H1 (cell line): ENCODE data around the gene SNX19. TPM values are rescaled to one million over a fixed set of nuclear protein-coding genes. Genes with fewer than 3 reads are reported as not detected.

Experiments used
- CTCF ChIA-PET: fragments of 300-600 bp; sonication (Branson Sonifier 250); formaldehyde crosslinking; loops from one replicate; lab custom pipeline; 2021; ENCODE audit not compliant: partially characterized antibody; lab: Charles Lee
- POLR2A ChIA-PET: fragments of 300-600 bp; sonication (Branson Sonifier 250); formaldehyde crosslinking; loops from one replicate; lab custom pipeline; 2021; ENCODE audit warnings: inconsistent platforms; ENCODE audit not compliant: partially characterized antibody; lab: Charles Lee
- DNase-seq, 2 experiments: peaks; one replicate each; pipeline versions ENCODE4 v3.0.0 to v3.0.0-alpha.2; 2010 to 2022; ENCODE audit warnings: low spot score in 2 of 2, low read depth in 1 of 2, mixed read lengths in 1 of 2
- FAIRE-seq: peaks from 2 replicates; lab custom pipeline; 2011; peaks lifted over from hg19 to GRCh38; lab: Jason Lieb, UNC
- H2AFZ ChIP-seq: 2 replicates; pipeline ENCODE4 v1.8.1; 2012; ENCODE audit warnings: low read length, inconsistent platforms
- H2AK5ac ChIP-seq: 2 replicates; pipeline ENCODE4 v1.6.1; 2013; ENCODE audit warnings: low read depth, low read length
- H2BK120ac ChIP-seq: replicated peaks from 2 replicates; pipeline ENCODE3; 2013; ENCODE audit warnings: low read depth, low read length, inconsistent platforms
- H2BK12ac ChIP-seq: 2 replicates; pipeline ENCODE4 v1.6.1; 2013; ENCODE audit warnings: low read depth, low read length
- H2BK15ac ChIP-seq: 2 replicates; pipeline ENCODE4 v1.6.1; 2013; ENCODE audit warnings: low read length
- H2BK20ac ChIP-seq: 2 replicates; pipeline ENCODE4 v1.6.1; 2013; ENCODE audit warnings: low read length
- H2BK5ac ChIP-seq: 2 replicates; pipeline ENCODE4 v1.6.1; 2013; ENCODE audit warnings: low read depth, low read length
- H3K14ac ChIP-seq: 2 replicates; pipeline ENCODE4 v1.6.1; 2013; ENCODE audit warnings: inconsistent platforms; ENCODE audit not compliant: insufficient read length
- H3K18ac ChIP-seq: 2 replicates; pipeline ENCODE4 v1.6.1; 2013; ENCODE audit warnings: low read length; ENCODE audit errors: extremely low read depth
- H3K23ac ChIP-seq: 2 replicates; pipeline ENCODE4 v1.6.1; 2013; ENCODE audit warnings: inconsistent platforms; ENCODE audit not compliant: insufficient read length
- H3K23me2 ChIP-seq: 2 replicates; pipeline ENCODE4 v1.6.1; 2013; ENCODE audit warnings: low read depth, low read length
- H3K27ac ChIP-seq: 2 replicates; pipeline ENCODE4 v1.6.1; 2011; ENCODE audit warnings: low read depth, low read length, inconsistent platforms
- H3K27me3 ChIP-seq, 4 experiments: replicated peaks in 1 of 4; 1 replicate in 1 of 4; 2 replicates in 3 of 4; pipeline versions ENCODE4 v1.6.1 to v1.8.1; 2011 to 2013; ENCODE audit warnings: low read length in 3 of 4, mild to moderate bottlenecking in 3 of 4, inconsistent platforms in 2 of 4, mixed read lengths in 2 of 4, moderate library complexity in 1 of 4; ENCODE audit not compliant: control insufficient read depth in 3 of 4, insufficient read depth in 3 of 4; ENCODE audit errors: extremely low read depth in 1 of 4
- H3K36me3 ChIP-seq, 4 experiments: 2 replicates each; pipeline versions ENCODE4 v1.6.1 to v1.8.1; 2011 to 2013; ENCODE audit warnings: mild to moderate bottlenecking in 4 of 4, low read length in 3 of 4, moderate library complexity in 2 of 4, control low read depth in 1 of 4, inconsistent platforms in 1 of 4; ENCODE audit not compliant: insufficient read depth in 4 of 4, control insufficient read depth in 2 of 4
- H3K4ac ChIP-seq: replicated peaks from 2 replicates; pipeline ENCODE3; 2013; ENCODE audit warnings: low read length, low read depth, mixed read lengths, inconsistent platforms; ENCODE audit not compliant: insufficient read length
- H3K4me1 ChIP-seq, 4 experiments: replicated peaks in 1 of 4; 1 replicate in 1 of 4; 2 replicates in 3 of 4; pipeline versions ENCODE4 v1.6.1 to v1.8.1; 2011 to 2013; ENCODE audit warnings: low read length in 3 of 4, inconsistent platforms in 2 of 4, mixed read lengths in 1 of 4; ENCODE audit not compliant: insufficient read depth in 4 of 4, control insufficient read depth in 3 of 4
- H3K4me2 ChIP-seq, 2 experiments: 2 replicates each; pipeline versions ENCODE4 v1.6.1 to v1.8.1; 2011 to 2013; ENCODE audit warnings: low read depth in 2 of 2, low read length in 2 of 2, control low read depth in 1 of 2, inconsistent platforms in 1 of 2, mild to moderate bottlenecking in 1 of 2; ENCODE audit not compliant: insufficient read depth in 1 of 2
- H3K4me3 ChIP-seq, 4 experiments: fragments of 200-600, 300-600 bp in 1 of 4; sonication (generic), shearing (Covaris generic), sonication (Bioruptor Twin) in 1 of 4; 2 replicates each; pipeline versions ENCODE4 v1.5.1 to v1.8.1; 2011 to 2016; ENCODE audit warnings: low read length in 4 of 4, low read depth in 3 of 4, control low read depth in 2 of 4, inconsistent platforms in 2 of 4, mild to moderate bottlenecking in 2 of 4, mixed read lengths in 1 of 4, moderate library complexity in 1 of 4; ENCODE audit not compliant: insufficient read depth in 2 of 4; ENCODE audit errors: extremely low read depth in 1 of 4
- H3K56ac ChIP-seq: replicated peaks from 2 replicates; pipeline ENCODE3; 2013; ENCODE audit warnings: low read depth, mild to moderate bottlenecking, mixed read lengths, low read length, inconsistent platforms; ENCODE audit not compliant: insufficient read length
- H3K79me1 ChIP-seq: 2 replicates; pipeline ENCODE4 v1.6.1; 2013; ENCODE audit warnings: low read depth, low read length, control low read depth
- H3K79me2 ChIP-seq, 2 experiments: 2 replicates each; pipeline versions ENCODE4 v1.6.1 to v1.8.1; 2012 to 2013; ENCODE audit warnings: low read length in 2 of 2, mild to moderate bottlenecking in 2 of 2, inconsistent platforms in 1 of 2; ENCODE audit not compliant: insufficient read depth in 2 of 2, control insufficient read depth in 1 of 2
- H3K9ac ChIP-seq, 4 experiments: replicated peaks in 1 of 4; 1 replicate in 1 of 4; 2 replicates in 3 of 4; pipeline versions ENCODE4 v1.6.1 to v1.8.1; 2011 to 2013; ENCODE audit warnings: low read depth in 3 of 4, low read length in 3 of 4, control low read depth in 2 of 4, mild to moderate bottlenecking in 2 of 4, moderate library complexity in 2 of 4, inconsistent platforms in 1 of 4; ENCODE audit errors: extremely low read depth in 1 of 4
- H3K9me3 ChIP-seq, 2 experiments: 2 replicates each; pipeline versions ENCODE4 v1.6.1 to v1.8.1; 2012 to 2013; ENCODE audit warnings: mild to moderate bottlenecking in 2 of 2, moderate library complexity in 2 of 2, control low read depth in 1 of 2, inconsistent platforms in 1 of 2, low read depth in 1 of 2, low read length in 1 of 2, mixed read lengths in 1 of 2; ENCODE audit not compliant: insufficient read depth in 2 of 2
- H4K20me1 ChIP-seq, 2 experiments: replicated peaks in 1 of 2; 2 replicates each; pipeline versions ENCODE3 to v1.8.1; 2011 to 2013; ENCODE audit warnings: inconsistent platforms in 2 of 2, low read length in 2 of 2, mild to moderate bottlenecking in 1 of 2; ENCODE audit not compliant: insufficient read depth in 2 of 2, control insufficient read depth in 1 of 2
- H4K5ac ChIP-seq: 2 replicates; pipeline ENCODE4 v1.6.1; 2013; ENCODE audit warnings: low read length, low read depth, mixed read lengths, inconsistent platforms; ENCODE audit not compliant: insufficient read length
- H4K8ac ChIP-seq: 2 replicates; pipeline ENCODE4 v1.8.0; 2013; ENCODE audit warnings: mild to moderate bottlenecking, moderate library complexity, low read length, inconsistent platforms; ENCODE audit not compliant: insufficient read depth; ENCODE audit errors: extremely low read depth
- H4K91ac ChIP-seq: replicated peaks from 2 replicates; pipeline ENCODE3; 2013; ENCODE audit warnings: low read length, mixed read lengths, inconsistent platforms; ENCODE audit not compliant: insufficient read length
- CBX5 ChIP-seq: fragments of 300-800, 300-1000 bp; sonication (generic); IDR thresholded peaks from 2 replicates; pipeline ENCODE4 v1.7.1; 2016; ENCODE audit warnings: antibody characterized with exemption, low read length, low read depth
- CHD2 ChIP-seq: IDR thresholded peaks from 2 replicates; pipeline ENCODE4 v1.6.1; 2012; ENCODE audit warnings: low read length, improper control_type of control experiment
- EZH2 ChIP-seq: fragments of 200-600 bp; sonication (generic); IDR thresholded peaks from 2 replicates; pipeline ENCODE4 v1.7.1; 2012; ENCODE audit warnings: low read depth, mild to moderate bottlenecking, moderate library complexity, low read length, inconsistent platforms; ENCODE audit not compliant: severe bottlenecking
- KDM1A ChIP-seq: fragments of 200-600, 300-600 bp; sonication (generic); IDR thresholded peaks from 2 replicates; pipeline ENCODE4 v1.7.1; 2016; ENCODE audit warnings: mild to moderate bottlenecking, low read length, borderline replicate concordance
- TBP ChIP-seq: IDR thresholded peaks from 2 replicates; pipeline ENCODE4 v1.6.1; 2011; ENCODE audit warnings: low read depth, low read length, improper control_type of control experiment
- USF2 ChIP-seq: IDR thresholded peaks from 2 replicates; pipeline ENCODE4 v1.6.1; 2011; ENCODE audit warnings: low read length, improper control_type of control experiment
- WGBS, 2 experiments: shearing (Covaris generic) in 1 of 2; methylation state at CpG; one replicate each; pipeline versions ENCODE4 v1.1.6 to v1.1.7; 2013 to 2015; ENCODE audit warnings: low lambda C conversion rate in 2 of 2, mixed read lengths in 2 of 2, inconsistent platforms in 1 of 2, low coverage in 1 of 2, missing lambda C conversion rate in 1 of 2; ENCODE audit not compliant: insufficient replicate concordance in 2 of 2, insufficient coverage in 1 of 2, insufficient read length in 1 of 2; ENCODE audit errors: extremely low coverage in 1 of 2, missing lambda C conversion rate in 1 of 2; 5-methylcytosine and 5-hydroxymethylcytosine counted together
- polyA plus RNA-seq, 7 experiments: library from polyadenylated mRNA; depleted of rRNA in 3 of 7; stranded (reverse) in 5 of 7; unstranded in 2 of 7; fragments of >200 nt in 5 of 7; fragments of 200-250 nt in 2 of 7; gene quantifications; 1 replicate in 5 of 7; 2 replicates in 1 of 7; 4 replicates in 1 of 7; pipeline versions ENCODE4 v1.2.1 to v1.2.3, GENCODE V29; 2011 to 2013; ENCODE audit warnings: missing spikeins in 2 of 7, mixed read lengths in 2 of 7
- total RNA-seq: library from RNA; stranded (reverse); fragmentation: NEBNext Ultra II Directional; extraction: Animal tissue kit (Norgen Biotek cat#: 25700); gene quantifications from 2 replicates; pipeline ENCODE4 v1.2.1, GENCODE V29; 2021

Gene SNX19
- total and polyA plus RNA-seq, 2 of the 8 experiments (the other 6 are each of a cell fraction or from before 2014, with no cell fraction given) = 15.0 to 25.2 TPM

- no peaks in the 10 kb centered on the region for H3K23me2 ChIP-seq
- no peak overlapping the region for H3K56ac ChIP-seq
- H4K8ac ChIP-seq = no peak overlapping the region
- no peak overlapping the region for H2AFZ ChIP-seq
- peaks cover 0 to 3% of the 10 kb centered on the region in 2 experiments for H4K20me1 ChIP-seq
- no peak overlapping the region for H4K91ac ChIP-seq
- FAIRE-seq (no peak), DNase-seq (no peak)
- CTCF ChIA-PET = interaction anchor here (0.5 to 1.0 kb wide), 2 partner anchors 439 to 474 kb away, joined by 3 read pairs; no protein-coding TSS in a partner anchor
- no peak overlapping the region for H3K4me3 ChIP-seq
- no peaks in the 10 kb centered on the region for H3K4me1 ChIP-seq
- peaks cover 3 to 49% (median 36%) of the 10 kb centered on the region in 4 experiments; a peak in 7 of 8 replicates for H3K36me3 ChIP-seq
- H3K79me1 ChIP-seq = no peaks in the 10 kb centered on the region
- H4K5ac ChIP-seq = no peak overlapping the region
- no peak overlapping the region for H3K4me2 ChIP-seq
- no peak overlapping the region for H2BK120ac ChIP-seq
- H2BK20ac ChIP-seq = no peak overlapping the region
- TF ChIP-seq EZH2 (no peak), KDM1A (no peak), CHD2 (no peak), CBX5 (no peak), USF2 (no peak), TBP (no peak)
- H2AK5ac ChIP-seq = no peak overlapping the region
- H3K79me2 ChIP-seq = no peaks in the 10 kb centered on the region; a peak in 1 of 4 replicates
- H3K27me3 ChIP-seq = no peaks in the 10 kb centered on the region
- peak overlapping the region in 1 of 4 experiments; percentile 34; a peak in 1 of 7 replicates for H3K9ac ChIP-seq
- H2BK15ac ChIP-seq = no peak overlapping the region
- H3K9me3 ChIP-seq = no peaks in the 10 kb centered on the region
- no peak overlapping the region for H3K23ac ChIP-seq
- H3K4ac ChIP-seq = no peak overlapping the region
- no peak overlapping the region for H3K27ac ChIP-seq
- no peak overlapping the region for H3K14ac ChIP-seq
- no peak overlapping the region for H2BK5ac ChIP-seq
- no peak overlapping the region for H3K18ac ChIP-seq
- no peak overlapping the region for H2BK12ac ChIP-seq
- WGBS, 2 experiments = 92% methylated on average over 4 of the region's 4 CpGs; no CpG with 5 or more reads in 1 of the 2 experiments
- POLR2A ChIA-PET = no interaction called here
These were observed 7.3 kb downstream of the SNX19 start for GRCh38 chr11:130908770-130909625.
